ENCODE results near the gene LRRC34.

Gene LRRC34

DNA sequence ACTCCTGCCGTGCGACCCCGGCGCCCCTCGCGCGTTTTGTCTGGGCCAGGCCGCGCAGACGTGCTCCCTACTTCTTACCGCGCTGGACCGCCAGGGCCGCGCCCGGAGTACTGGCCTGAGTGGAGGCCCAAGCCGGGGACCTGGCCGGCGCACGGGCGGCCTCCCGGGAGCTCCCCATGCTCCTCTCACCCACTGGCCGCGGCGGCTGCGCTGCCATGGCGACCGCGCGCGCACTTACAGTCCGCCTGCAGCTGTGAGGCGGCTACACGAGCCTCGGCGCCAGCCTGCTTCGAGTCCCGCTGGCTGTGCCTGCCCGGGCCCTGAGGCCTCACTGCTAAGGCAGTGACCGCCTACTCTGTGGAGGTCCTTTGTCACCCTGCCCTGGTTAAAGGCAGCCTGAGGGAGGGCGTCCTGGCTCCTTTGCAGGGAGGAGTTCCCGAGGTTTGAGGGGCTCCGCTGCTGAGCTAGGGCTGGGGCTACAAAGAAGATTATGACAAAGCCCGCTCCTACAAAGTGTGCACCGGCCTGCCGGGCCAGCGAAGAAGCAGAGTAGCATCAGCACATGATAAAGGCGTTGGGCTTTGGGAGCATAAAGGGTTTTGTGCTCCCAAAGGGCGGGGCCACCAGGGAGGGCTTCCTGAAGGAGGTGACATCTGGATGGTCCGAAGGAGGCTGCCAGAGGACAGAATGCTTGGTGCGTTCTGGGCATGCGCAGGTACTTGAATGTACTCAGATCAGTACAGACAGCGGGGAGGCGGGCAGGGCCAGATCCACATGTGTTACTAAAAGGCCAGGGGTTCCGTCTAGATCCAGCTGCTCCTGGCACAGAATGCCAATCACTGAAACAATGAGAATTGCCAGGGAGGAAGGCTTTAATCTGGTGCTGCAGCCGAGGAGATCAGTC, at the start of gene LRRC34, which contains the start of gene LRRIQ4:
TSS of gene LRRC34 (minus strand) at position 573 of the 904 bp plus-strand sequence. CDS start at position 217, 356 bp downstream.
TSS of gene LRRIQ4 (plus strand) at position 539 of the 904 bp plus-strand sequence. CDS start 9,052 bp downstream, outside the sequence.
- Histone ChIP-seq H3K9ac (ENCODE audit: low read depth, low read length) (peak within 1 kb of the TSS; percentile 71; the same call in 1 of the 2 replicates), H3K27me3 (ENCODE audit: insufficient read depth, low read length) (peaks cover 38% of the 10 kb centered on the region), H3K27ac (ENCODE audit: low read length) (no peak within 1 kb of the TSS), H3K36me3 (ENCODE audit: insufficient read depth, low read depth, low read length) (no peaks in the 10 kb centered on the region), H3K4me1 (ENCODE audit: insufficient read depth, low read length) (peaks cover 10% of the 10 kb centered on the region; the same call in 1 of the 2 replicates), H3K4me3 (ENCODE audit: low read length) (peak within 1 kb of the TSS; percentile 88), H3K9me3 (ENCODE audit: insufficient read depth, low read depth, low read length) (peaks cover 5% of the 10 kb centered on the region; the same call in 1 of the 2 replicates)

- H3K4me1 ChIP-seq (ENCODE audit: insufficient read depth, low read length), result peaks cover 6% of the 10 kb centered on the region; the same call in 1 of the 2 replicates
- no peaks in the 10 kb centered on the region for H3K9me3 ChIP-seq (ENCODE audit: insufficient read depth, low read depth, low read length)
- H3K36me3 ChIP-seq (ENCODE audit: insufficient read depth, low read depth, low read length), result no peaks in the 10 kb centered on the region
- H3K27ac ChIP-seq (ENCODE audit: low read length), result no peak overlapping the region
- H3K9ac ChIP-seq (ENCODE audit: low read depth, low read length), result no peak overlapping the region
- no peak overlapping the region for H3K4me3 ChIP-seq (ENCODE audit: low read length)
- no peaks in the 10 kb centered on the region for H3K27me3 ChIP-seq (ENCODE audit: insufficient read depth, low read length)
These were observed 49.2 kb upstream of the LRRC34 start for GRCh38 chr3:169861871-169862270.

DNA sequence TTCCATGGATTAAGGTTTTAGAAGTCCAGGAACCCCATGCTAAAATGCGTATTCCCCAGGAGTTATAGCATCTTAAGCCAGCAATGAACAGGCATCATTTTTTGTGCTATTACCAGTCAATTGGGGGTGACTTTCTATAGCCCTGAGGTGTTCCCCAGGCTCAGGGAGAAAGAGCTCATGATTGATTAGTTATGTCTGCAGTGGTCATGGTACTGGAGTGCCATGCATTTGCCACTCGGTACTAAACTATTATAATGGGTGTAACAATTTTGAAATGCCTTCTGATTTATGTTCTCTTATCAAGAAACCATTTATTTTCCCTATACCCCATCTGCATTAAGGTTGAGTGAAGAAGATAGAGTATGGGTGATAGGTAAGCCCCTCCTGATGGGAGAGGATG, 45.1 kb upstream of the LRRC34 start:
- Histone ChIP-seq H3K4me1 (ENCODE audit: insufficient read depth, low read length) (peaks cover 6% of the 10 kb centered on the region; the same call in 1 of the 2 replicates), H3K4me3 (ENCODE audit: low read length) (no peak overlapping the region), H3K27ac (ENCODE audit: low read length) (no peak overlapping the region), H3K9ac (ENCODE audit: low read depth, low read length) (no peak overlapping the region), H3K27me3 (ENCODE audit: insufficient read depth, low read length) (no peaks in the 10 kb centered on the region), H3K36me3 (ENCODE audit: insufficient read depth, low read depth, low read length) (no peaks in the 10 kb centered on the region), H3K9me3 (ENCODE audit: insufficient read depth, low read depth, low read length) (no peaks in the 10 kb centered on the region)

GRCh38 chr3:169855514-169855913, 42.8 kb upstream of the LRRC34 start:
- Histone ChIP-seq H3K9ac (ENCODE audit: low read depth, low read length) (no peak overlapping the region), H3K36me3 (ENCODE audit: insufficient read depth, low read depth, low read length) (no peaks in the 10 kb centered on the region), H3K4me1 (ENCODE audit: insufficient read depth, low read length) (no peaks in the 10 kb centered on the region), H3K4me3 (ENCODE audit: low read length) (no peak overlapping the region), H3K9me3 (ENCODE audit: insufficient read depth, low read depth, low read length) (no peaks in the 10 kb centered on the region), H3K27me3 (ENCODE audit: insufficient read depth, low read length) (no peaks in the 10 kb centered on the region), H3K27ac (ENCODE audit: low read length) (no peak overlapping the region)

DNA sequence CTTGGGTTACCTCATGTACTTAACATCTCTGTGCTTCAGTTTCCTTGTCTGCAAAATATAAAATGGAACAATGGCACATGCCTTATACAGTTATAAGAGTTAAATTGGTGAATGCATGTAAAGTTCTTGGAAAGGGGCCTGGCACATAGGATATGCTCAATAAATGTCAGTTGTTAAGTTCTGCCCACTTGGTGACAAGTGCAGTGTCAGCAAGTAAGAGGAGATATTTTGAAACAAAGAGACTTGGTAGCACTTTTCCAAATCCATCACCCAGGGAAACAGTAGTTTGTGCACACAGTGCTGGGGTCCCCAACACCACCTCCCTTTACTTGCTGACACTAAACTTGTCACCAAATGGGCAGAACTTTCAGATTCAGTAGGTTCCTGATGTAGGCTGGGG, 37.9 kb upstream of the LRRC34 start:
- no peak overlapping the region for H3K27ac ChIP-seq (ENCODE audit: low read length)
- H3K27me3 ChIP-seq (ENCODE audit: insufficient read depth, low read length), result no peaks in the 10 kb centered on the region
- H3K4me1 ChIP-seq (ENCODE audit: insufficient read depth, low read length), result no peaks in the 10 kb centered on the region
- H3K4me3 ChIP-seq (ENCODE audit: low read length), result no peak overlapping the region
- H3K9me3 ChIP-seq (ENCODE audit: insufficient read depth, low read depth, low read length), result no peaks in the 10 kb centered on the region
- no peak overlapping the region for H3K9ac ChIP-seq (ENCODE audit: low read depth, low read length)
- no peaks in the 10 kb centered on the region for H3K36me3 ChIP-seq (ENCODE audit: insufficient read depth, low read depth, low read length)

DNA sequence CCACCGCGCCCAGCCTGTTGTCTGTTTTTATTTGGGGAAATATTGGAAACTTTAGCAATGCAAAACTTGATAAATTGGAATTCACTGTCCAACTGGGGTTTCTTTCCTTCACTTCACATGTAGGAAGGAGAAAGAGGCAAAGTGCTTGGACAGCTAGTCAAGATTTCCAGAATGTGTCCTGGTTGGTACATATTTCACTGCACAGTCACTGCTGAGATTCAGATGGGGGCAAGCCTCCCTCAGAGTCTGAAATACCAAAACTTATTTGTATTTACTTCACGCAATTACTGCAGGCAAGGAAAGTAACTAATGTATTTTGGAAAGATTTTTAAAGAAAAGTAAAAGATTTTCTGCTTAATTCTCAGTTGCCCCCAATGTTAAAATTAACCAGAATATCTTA, 36.0 kb upstream of the LRRC34 start:
- H3K4me1 ChIP-seq (ENCODE audit: insufficient read depth, low read length), result no peaks in the 10 kb centered on the region

DNA sequence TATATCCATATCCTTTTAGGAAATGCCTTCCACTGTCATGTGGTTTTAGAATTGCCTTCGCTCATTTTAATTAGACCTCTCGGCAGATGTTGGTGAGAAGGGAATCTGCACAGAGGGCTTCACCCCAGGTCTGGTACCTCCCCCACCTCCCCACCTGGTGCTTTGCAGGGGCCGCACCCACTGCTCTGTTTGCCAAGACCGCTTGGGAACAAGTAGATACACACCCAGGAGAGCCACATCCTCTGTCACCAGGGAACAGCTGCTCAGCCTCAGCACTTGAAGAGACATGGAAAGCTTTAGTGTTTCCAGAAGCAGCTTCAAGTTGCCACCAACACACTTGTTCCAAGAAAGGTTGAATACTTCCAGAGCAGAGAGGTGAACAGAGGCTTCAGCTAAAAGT, 35.2 kb upstream of the LRRC34 start:
- Histone ChIP-seq H3K27me3 (ENCODE audit: insufficient read depth, low read length) (no peaks in the 10 kb centered on the region), H3K27ac (ENCODE audit: low read length) (no peak overlapping the region), H3K9me3 (ENCODE audit: insufficient read depth, low read depth, low read length) (no peaks in the 10 kb centered on the region), H3K9ac (ENCODE audit: low read depth, low read length) (no peak overlapping the region), H3K4me3 (ENCODE audit: low read length) (no peak overlapping the region), H3K36me3 (ENCODE audit: insufficient read depth, low read depth, low read length) (no peaks in the 10 kb centered on the region), H3K4me1 (ENCODE audit: insufficient read depth, low read length) (no peaks in the 10 kb centered on the region)

More for the DNA sequence above, 36.0 kb upstream of the LRRC34 start:
- Histone ChIP-seq H3K27ac (ENCODE audit: low read length) (no peak overlapping the region), H3K36me3 (ENCODE audit: insufficient read depth, low read depth, low read length) (no peaks in the 10 kb centered on the region), H3K9me3 (ENCODE audit: insufficient read depth, low read depth, low read length) (no peaks in the 10 kb centered on the region), H3K27me3 (ENCODE audit: insufficient read depth, low read length) (no peaks in the 10 kb centered on the region), H3K4me3 (ENCODE audit: low read length) (no peak overlapping the region), H3K9ac (ENCODE audit: low read depth, low read length) (no peak overlapping the region)

DNA sequence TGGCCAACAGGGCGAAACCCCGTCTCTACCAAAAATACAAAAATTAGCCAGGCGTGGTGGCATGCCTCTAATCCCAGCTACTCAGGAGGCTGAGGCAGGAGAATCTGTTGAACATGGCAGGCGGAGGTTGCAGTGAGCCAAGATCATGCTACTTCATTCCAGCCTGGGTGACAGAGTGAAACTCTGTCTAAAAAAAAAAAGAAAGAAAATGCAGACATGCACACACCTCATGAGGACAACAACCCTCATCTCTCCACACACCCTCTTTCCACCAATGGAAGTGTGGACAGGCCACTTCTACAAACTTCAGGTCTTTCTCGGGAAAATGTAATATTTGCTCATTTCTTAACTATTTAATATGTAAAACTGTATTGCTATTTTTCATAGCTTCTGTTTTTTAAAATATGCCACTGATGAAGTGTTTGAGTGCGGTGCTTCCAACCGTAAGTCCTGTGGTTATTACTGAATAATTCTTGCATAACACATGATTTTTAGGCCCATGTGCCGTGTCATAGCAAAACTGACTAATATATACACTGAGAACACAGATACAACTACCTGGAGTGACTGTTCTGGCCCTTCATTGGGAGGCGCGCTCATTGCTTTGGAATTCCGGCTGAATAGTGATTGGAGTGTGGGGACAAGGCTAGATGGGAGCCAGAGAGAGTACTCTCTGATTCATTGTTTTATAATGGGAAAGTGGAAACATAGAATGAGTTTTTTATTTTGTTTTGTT, 33.9 kb upstream of the LRRC34 start:
- no peaks in the 10 kb centered on the region for H3K27me3 ChIP-seq (ENCODE audit: insufficient read depth, low read length)
- H3K27ac ChIP-seq (ENCODE audit: low read length), result no peak overlapping the region
- no peak overlapping the region for H3K9ac ChIP-seq (ENCODE audit: low read depth, low read length)

DNA sequence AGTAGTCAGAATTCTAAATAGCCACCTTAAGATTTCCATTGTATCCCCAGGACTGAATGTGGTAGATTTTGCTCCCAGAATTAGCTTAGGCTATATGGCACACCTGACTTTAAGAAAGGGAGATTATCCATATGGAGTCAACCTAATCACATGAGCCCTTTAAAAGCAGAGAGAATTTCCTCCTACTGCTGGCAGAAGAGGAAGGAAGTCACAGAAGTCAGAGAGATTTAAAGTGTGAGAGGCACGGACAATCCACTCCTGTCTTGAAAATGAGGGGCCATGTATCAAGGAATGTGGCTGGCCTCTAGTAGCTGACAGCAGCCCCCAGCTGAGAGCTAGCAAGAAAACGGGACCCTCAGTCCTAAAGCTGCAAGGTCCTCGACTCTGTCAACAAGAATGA, 30.3 kb upstream of the LRRC34 start:
- H3K4me3 ChIP-seq (ENCODE audit: low read length), result no peak overlapping the region
- no peak overlapping the region for H3K9ac ChIP-seq (ENCODE audit: low read depth, low read length)
- H3K27ac ChIP-seq (ENCODE audit: low read length), result no peak overlapping the region
- no peaks in the 10 kb centered on the region for H3K27me3 ChIP-seq (ENCODE audit: insufficient read depth, low read length)
- H3K9me3 ChIP-seq (ENCODE audit: insufficient read depth, low read depth, low read length), result no peaks in the 10 kb centered on the region
- no peaks in the 10 kb centered on the region for H3K36me3 ChIP-seq (ENCODE audit: insufficient read depth, low read depth, low read length)
- no peaks in the 10 kb centered on the region for H3K4me1 ChIP-seq (ENCODE audit: insufficient read depth, low read length)

More for the DNA sequence above, 33.9 kb upstream of the LRRC34 start:
- H3K4me3 ChIP-seq (ENCODE audit: low read length), result no peak overlapping the region
- no peaks in the 10 kb centered on the region for H3K4me1 ChIP-seq (ENCODE audit: insufficient read depth, low read length)
- H3K36me3 ChIP-seq (ENCODE audit: insufficient read depth, low read depth, low read length), result no peaks in the 10 kb centered on the region
- H3K9me3 ChIP-seq (ENCODE audit: insufficient read depth, low read depth, low read length), result no peaks in the 10 kb centered on the region

- Histone ChIP-seq H3K27ac (ENCODE audit: low read length) (no peak overlapping the region), H3K4me1 (ENCODE audit: insufficient read depth, low read length) (no peaks in the 10 kb centered on the region), H3K36me3 (ENCODE audit: insufficient read depth, low read depth, low read length) (no peaks in the 10 kb centered on the region), H3K9ac (ENCODE audit: low read depth, low read length) (no peak overlapping the region), H3K27me3 (ENCODE audit: insufficient read depth, low read length) (no peaks in the 10 kb centered on the region), H3K9me3 (ENCODE audit: insufficient read depth, low read depth, low read length) (no peaks in the 10 kb centered on the region), H3K4me3 (ENCODE audit: low read length) (no peak overlapping the region)
These were observed 28.5 kb upstream of the LRRC34 start for GRCh38 chr3:169841171-169841570.

DNA sequence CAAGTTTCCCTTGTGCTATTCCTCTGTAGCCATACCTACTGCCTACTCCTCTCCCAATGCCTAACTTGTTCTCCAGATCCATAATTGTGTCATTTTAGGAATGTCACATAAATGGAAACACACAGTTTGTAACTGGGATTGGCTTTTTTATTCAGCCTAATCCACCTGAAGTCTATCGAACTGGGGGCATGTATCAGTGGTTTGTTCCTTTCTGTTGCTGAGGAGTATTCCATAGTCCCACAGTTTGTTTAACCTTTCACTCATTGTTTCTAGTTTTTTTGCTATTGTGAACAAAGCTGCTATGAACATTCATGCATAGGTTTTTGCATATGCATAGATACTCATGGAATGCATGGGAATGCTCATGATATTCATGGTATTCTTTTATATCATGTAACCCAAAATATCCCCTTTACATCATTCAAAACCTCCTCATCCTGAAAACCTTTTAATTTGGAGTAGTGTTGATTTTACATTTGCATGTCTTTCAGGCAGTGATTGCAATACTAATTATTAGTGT, 25.9 kb upstream of the LRRC34 start:
- Histone ChIP-seq H3K9ac (ENCODE audit: low read depth, low read length) (no peak overlapping the region), H3K4me1 (ENCODE audit: insufficient read depth, low read length) (no peaks in the 10 kb centered on the region), H3K27me3 (ENCODE audit: insufficient read depth, low read length) (no peaks in the 10 kb centered on the region), H3K9me3 (ENCODE audit: insufficient read depth, low read depth, low read length) (no peaks in the 10 kb centered on the region), H3K4me3 (ENCODE audit: low read length) (no peak overlapping the region), H3K36me3 (ENCODE audit: insufficient read depth, low read depth, low read length) (no peaks in the 10 kb centered on the region), H3K27ac (ENCODE audit: low read length) (no peak overlapping the region)
